ENCODE measurements around the gene EXD3.

EXD3 gene

GRCh38 chr9:137446851-137447471 lies 24.0 kb upstream of the EXD3 start:
- no peak for DNase-seq

- peak; percentile 19 for DNase-seq
These were observed 23.0 kb upstream of the EXD3 start for GRCh38 chr9:137445930-137446431.

GRCh38 chr9:137445275-137445807 lies 22.4 kb upstream of the EXD3 start:
- DNase-seq, result peak; percentile 39

GRCh38 chr9:137444106-137444790 lies 21.3 kb upstream of the EXD3 start:
- DNase-seq, result no peak

GRCh38 chr9:137441935-137442321 lies 19.0 kb upstream of the EXD3 start:
- DNase-seq, result no peak

- peak; percentile 91 for DNase-seq
These were observed 18.4 kb upstream of the EXD3 start, which contains the start of gene ENTPD8 for GRCh38 chr9:137441289-137441934. TSS of gene ENTPD8 (minus strand) at chr9:137441357. CDS start at chr9:137438285, 3,072 bp downstream.

- no peak for DNase-seq
These were observed 16.3 kb upstream of the EXD3 start for GRCh38 chr9:137439158-137439714.

GRCh38 chr9:137438591-137439157 lies 15.7 kb upstream of the EXD3 start:
- no peak for DNase-seq

GRCh38 chr9:137437691-137438590 lies 15.0 kb upstream of the EXD3 start:
- DNase-seq, result no peak

- no peak for DNase-seq
These were observed 14.0 kb upstream of the EXD3 start for GRCh38 chr9:137436761-137437600.

GRCh38 chr9:137435980-137436760 lies 13.2 kb upstream of the EXD3 start:
- no peak for DNase-seq

GRCh38 chr9:137435381-137435891 lies 12.5 kb upstream of the EXD3 start:
- no peak for DNase-seq

GRCh38 chr9:137434498-137435380 lies 11.8 kb upstream of the EXD3 start:
- DNase-seq, result no peak

GRCh38 chr9:137433916-137434431 lies 11.0 kb upstream of the EXD3 start:
- DNase-seq, result no peak

GRCh38 chr9:137433349-137433915 lies 10.5 kb upstream of the EXD3 start:
- DNase-seq, result no peak

- no peak for DNase-seq
These were observed 9.9 kb upstream of the EXD3 start for GRCh38 chr9:137432687-137433348.

- no peak for DNase-seq
These were observed 8.5 kb upstream of the EXD3 start for GRCh38 chr9:137431416-137431931.

All from NCI-H510A (cell line).